ENCODE data around the gene CTU2.

The CTU2 gene

GRCh38 chr16:88747588-88748301 lies 41.4 kb downstream of the CTU2 start:
- DNase-seq = peak; percentile 94

DNA sequence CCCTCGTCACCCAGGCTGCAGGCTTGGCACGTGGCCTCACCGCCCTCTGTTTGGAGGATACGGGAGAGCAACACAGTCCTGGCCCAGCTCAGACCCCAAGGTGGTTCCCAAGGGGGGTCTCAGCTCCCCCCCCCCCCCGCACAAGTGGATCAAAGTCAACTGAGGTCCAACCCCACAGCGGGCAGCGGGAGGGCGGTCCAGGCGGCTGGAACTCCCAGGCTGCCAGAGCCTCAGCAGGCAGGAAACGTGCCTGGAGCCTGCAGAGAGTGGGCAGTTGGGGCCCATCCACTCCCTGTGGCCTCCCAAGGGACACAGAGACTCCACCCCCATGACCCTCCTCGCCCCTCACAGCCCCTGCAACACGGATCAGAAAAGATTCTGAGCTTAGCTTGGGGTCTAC lies 42.1 kb downstream of the CTU2 start:
- no peak for DNase-seq

DNA sequence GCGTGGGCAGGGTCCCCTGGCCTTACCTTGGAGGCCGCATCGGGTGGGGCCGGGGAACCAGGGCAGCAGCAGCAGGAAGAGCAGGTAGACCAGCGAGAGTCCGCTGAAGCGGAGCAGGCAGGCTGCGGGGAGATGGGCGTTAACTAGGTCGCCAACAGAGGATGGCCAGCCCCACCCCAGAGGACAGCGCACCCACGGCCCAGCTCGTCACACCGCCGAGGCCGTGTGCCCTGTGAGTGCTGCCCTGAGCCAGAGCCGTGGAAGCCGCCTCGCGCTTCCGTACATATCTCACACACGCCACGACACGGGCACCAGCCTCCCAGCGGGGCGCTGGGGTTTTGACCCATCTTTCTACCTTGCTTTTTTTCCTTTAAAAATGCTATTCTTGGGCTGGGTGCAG lies 43.1 kb downstream of the CTU2 start:
- no peak for DNase-seq

- no peak for DNase-seq
Measured at GRCh38 chr16:88750854-88751253, 44.6 kb downstream of the CTU2 start.

DNA sequence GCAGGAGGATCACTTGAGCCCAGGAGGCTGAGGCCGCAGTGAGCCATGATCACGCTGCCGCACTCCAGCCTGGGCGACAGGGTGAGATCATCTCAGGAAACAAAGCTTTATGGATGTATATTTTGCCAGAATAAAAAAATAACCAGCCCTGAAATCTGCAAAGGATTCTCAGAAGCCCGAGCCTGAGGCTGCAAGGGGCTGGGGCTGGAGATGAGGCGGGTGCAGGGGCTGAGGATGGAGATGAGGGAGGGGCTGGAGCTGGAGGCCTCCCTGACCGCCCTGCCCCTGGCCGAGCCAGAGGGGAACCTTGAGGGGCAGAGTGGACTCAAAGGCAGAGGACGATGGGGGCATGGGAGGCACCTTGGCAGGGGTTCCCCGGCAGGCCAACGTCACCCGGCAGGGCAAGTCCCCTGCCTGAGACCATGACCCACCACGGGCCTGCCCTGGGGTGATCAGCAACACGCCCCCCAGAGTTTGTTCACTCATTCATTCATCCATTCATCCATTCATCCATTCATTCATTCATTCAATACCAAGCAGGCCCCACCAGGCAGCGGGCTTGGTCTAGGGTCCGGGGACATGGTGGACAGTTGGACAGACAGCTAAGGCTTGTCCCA lies 46.2 kb downstream of the CTU2 start:
- DNase-seq = no peak

DNA sequence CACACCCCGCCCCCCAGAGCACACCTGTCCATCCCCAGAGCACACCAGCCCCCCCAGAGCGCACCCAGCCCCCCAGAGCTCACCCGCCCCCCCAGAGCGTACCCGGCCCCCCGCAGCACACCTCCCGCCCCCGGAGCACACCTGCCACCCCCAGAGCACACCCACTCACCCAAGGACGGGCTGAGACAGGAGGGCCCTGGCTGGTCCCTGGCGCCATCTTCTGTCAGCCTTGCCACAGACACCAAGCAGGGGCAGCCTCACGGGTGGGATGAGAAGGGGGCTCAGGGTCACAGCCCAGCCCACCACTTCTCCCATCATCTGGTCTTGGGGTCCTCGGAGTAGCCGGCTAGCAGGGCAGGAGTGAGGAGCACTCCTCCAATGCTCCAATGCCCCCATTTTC lies 46.9 kb downstream of the CTU2 start:
- no peak for DNase-seq

DNA sequence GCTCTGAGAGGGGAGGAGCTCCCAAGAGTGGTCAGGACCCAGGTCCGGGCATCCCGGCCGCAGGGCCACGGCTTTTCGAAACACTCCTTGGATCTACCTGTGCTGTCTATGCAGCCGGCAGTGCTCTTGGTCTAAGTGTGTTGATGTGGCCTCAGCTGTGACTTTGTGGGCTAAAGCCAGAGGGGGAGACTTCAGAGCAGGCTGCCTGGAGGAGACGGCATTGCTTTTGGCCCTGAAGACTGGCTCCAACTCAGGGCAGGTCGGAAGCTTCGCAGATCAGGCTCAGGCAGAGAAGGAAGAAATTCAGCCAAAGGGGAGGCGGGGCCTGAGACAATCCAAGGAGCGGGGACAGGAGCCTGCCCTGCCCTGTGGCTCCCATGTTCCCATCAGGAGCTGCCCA lies 47.3 kb downstream of the CTU2 start:
- no peak for DNase-seq

DNA sequence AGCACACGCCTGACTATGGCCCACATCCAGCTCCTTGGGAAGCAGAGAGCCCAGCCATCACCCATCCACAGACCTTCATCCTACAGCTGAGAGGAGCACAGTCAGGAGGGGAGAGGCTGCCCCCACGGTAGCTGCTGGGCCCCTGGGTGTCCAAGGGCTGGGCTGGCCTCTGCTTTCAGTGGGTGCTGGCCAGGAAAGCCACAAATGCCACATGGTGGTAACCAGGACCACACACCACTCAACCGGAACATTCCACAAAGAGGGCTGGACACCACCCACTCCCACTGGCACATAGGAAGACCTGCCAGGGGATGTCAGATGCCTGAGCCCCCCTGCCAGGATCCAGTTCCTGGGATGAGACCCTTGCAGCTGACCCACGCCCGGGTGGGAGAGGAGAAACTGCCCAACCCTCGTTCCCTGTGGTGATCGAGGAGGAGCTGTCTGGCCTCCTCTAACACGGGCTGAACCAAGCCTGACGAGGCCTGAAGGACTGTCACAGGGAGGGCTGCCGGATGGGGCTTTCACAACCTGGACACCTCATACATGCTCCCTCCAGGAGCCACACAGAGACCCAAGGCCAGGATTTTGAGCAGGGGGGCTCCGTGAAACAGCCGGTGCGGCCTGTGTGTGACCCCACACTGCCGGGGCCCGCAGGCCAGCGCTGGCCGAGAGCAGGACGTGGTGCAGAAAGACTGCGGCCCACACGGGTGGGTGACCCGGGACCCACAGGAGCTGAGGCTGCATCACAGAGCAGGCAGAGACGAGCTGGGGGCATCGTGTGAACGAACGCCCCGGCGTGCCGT lies 48.0 kb downstream of the CTU2 start:
- DNase-seq = no peak

- DNase-seq = peak; percentile 52
Measured at GRCh38 chr16:88754912-88755744, 48.8 kb downstream of the CTU2 start.

DNA sequence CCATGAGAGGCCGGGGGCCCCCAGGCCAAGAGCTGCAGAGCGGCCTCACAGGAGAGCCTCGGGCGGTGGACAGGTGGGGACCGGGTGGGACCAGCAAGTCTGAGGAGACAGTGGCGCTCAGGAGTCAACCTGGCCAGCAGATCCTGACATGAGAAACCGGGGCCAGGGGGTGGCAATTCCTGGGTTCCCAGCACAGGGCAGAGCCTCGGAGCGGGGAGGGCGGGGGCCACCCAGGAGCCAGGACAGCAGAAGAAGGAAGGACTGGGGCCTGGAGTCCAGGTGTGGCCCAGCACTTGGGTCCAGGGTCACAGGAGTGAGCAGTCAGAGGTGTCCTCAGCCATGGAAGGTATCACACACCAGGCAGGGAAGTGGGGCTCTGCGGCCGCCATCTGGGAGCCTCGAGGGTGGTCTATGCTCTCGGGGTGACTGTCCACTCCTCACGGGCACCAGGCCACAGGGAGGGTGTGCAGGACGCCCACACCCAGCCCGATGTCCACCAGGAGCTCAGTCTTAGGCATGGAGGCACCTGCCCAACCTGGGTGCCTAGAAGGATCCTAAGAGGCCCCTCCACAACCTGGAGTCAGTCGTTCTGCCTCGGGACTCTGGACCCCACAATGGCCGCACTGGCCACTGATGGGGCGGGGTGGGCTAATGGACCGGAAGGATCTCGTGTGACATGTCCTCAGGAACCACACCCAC lies 49.6 kb downstream of the CTU2 start:
- DNase-seq = no peak

DNA sequence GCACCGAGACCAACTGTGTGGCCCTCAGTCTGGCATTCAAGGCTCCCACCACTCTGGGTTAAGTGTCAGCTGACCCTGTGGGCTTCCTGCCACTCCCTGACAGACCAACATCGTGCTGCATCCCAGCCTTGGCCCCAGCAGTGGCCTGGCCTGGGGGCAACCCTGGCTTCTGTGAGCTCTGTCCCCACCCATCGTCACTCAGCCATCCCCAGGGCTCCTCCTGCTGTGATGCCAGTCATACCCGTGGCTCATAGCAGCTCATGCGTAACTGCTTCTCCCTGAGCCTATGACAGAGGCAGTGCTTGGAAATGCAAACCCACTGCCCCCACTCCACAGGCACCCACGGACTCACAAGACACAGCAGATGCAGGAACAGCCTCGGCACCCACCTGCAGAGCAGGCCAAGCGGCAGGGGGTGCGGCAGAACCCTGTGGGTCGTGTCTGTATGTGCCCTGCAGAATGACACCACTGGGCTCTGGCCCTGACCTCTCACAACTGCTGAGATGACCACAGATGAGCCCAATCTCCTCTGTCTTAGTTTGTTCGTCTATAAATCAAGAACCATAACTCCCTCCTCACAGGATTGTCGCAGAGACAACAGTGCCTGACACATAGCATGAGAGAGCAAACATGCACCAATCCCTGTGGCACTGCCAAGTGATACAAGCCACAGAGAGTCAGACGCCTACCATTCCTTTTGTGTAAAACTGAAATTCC lies 52.1 kb downstream of the CTU2 start:
- no peak for DNase-seq

- no peak for DNase-seq
Measured at GRCh38 chr16:88758944-88759244, 52.6 kb downstream of the CTU2 start.

DNA sequence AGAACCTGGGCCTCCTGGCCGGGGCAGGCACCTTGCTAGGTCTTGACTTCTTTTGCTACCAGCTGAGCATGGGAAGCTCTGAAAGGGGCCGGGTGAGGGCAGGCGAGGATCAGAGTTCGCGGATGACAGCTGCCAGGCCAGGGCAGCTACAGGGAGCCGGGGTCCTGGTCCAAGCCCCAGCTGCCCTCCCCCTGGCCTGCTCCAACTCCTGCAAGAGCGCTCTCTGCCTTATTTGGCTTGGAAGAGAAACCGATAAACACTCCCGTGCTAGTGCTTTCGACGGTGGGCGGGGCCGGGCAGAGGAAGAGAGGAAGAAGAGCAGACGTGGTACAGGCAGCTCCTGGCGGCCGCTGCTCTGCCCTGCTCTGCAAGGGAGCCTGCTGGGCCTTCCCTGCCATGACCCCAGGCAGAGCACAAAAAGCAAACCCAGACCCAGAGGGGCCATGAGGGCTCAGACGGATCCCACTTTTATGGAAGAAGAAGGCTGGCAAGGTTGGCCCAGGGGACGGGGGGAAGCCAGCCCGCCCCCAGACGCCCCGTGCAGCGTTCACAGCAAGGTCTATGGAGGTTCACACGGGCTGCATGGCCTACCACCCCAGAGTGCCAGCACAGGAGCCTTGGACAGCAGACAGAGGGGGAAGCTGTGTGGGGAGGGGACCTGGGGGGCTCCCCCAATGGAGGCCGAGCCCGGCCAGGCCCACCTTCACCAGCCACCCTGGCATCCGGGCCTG lies 53.1 kb downstream of the CTU2 start:
- peak; percentile 68 for DNase-seq

GRCh38 chr16:88759976-88760350 lies 53.7 kb downstream of the CTU2 start:
- no peak for DNase-seq

- DNase-seq = no peak
Measured at GRCh38 chr16:88760424-88761142, 54.3 kb downstream of the CTU2 start.

DNA sequence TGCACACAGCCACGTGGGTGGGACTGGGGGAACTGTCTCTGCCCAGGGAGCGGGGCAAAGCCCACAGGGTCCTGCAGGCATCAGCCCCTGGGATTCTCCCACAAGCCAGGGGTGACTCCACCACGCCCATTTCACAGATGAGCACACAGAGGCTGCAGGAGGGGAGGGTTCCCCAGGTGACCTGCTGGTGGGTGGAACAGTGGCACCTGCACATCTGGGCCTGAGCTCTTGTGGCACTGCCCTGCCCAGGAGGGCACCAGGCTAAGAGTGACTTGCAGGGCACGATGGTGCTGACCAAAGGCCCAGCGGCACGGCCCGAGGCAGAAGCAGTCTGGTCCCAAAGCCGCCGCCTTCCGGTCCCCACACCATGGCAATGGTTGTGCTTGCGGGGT lies 54.8 kb downstream of the CTU2 start:
- no peak for DNase-seq

DNA sequence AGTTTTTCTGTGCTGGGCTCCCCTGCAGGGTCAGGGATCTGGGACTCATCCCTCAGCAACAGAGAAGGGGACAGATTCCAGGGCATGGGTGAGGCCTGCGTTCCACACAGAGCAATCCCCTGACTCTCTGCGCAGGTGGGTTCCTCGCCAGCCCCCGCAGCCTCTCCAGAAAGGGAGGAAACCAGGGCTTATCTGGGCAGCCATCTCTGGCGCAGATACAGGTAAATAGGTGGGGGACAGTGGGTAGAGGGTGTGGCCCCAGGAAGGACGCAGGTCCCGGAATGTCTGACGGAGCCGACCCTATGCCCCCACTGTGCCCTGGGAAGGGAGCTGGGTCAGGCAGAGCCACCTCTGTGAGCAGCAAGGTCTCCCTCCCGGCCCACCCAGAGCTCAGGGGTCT lies 55.5 kb downstream of the CTU2 start:
- DNase-seq = no peak

GRCh38 chr16:88762258-88762870 lies 56.1 kb downstream of the CTU2 start:
- no peak for DNase-seq

- no peak for DNase-seq
Measured at GRCh38 chr16:88762941-88763340, 56.6 kb downstream of the CTU2 start.

GRCh38 chr16:88763502-88764053 lies 57.3 kb downstream of the CTU2 start:
- DNase-seq = no peak

All from hematopoietic multipotent progenitor cell treated with erythropoietin and hydrocortisone succinate and interleukin-3 and kit ligand, for 4 days (in vitro differentiated cells).